Measurements from ENCODE around the gene PHTF1.
"Not testable (repeated sequence)": the region's sequence is repeated elsewhere in the genome, so short reads cannot be mapped to it uniquely, and the experiment has no call there.

PHTF1 gene

GRCh38 chr1:113777561-113777960, 18.3 kb upstream of the PHTF1 start:
- DNase-seq (ENCODE audit: low spot score): no peak

GRCh38 chr1:113770031-113770430, 10.7 kb upstream of the PHTF1 start:
- DNase-seq (ENCODE audit: low spot score): no peak

- no peak for DNase-seq (ENCODE audit: low spot score)
These were observed 10.3 kb upstream of the PHTF1 start for GRCh38 chr1:113769601-113769970.

GRCh38 chr1:113768916-113769600, 9.8 kb upstream of the PHTF1 start:
- no peak for DNase-seq (ENCODE audit: low spot score)

- DNase-seq (ENCODE audit: low spot score): no peak
These were observed 6.3 kb upstream of the PHTF1 start for GRCh38 chr1:113765306-113766230.

- DNase-seq (ENCODE audit: low spot score): peak; percentile 49
These were observed 4.4 kb upstream of the PHTF1 start for GRCh38 chr1:113763661-113764060.

- DNase-seq (ENCODE audit: low spot score): no peak
These were observed 2.7 kb upstream of the PHTF1 start for GRCh38 chr1:113761937-113762336.

GRCh38 chr1:113760102-113761080, 1.1 kb upstream of the PHTF1 start:
- no peak for DNase-seq (ENCODE audit: low spot score)

- DNase-seq (ENCODE audit: low spot score): peak; percentile 60
These were observed 504 bp downstream of the PHTF1 start for GRCh38 chr1:113758631-113759332.

GRCh38 chr1:113756461-113756860, 2.8 kb downstream of the PHTF1 start:
- DNase-seq (ENCODE audit: low spot score): no peak

GRCh38 chr1:113753333-113753732, 6.0 kb downstream of the PHTF1 start:
- DNase-seq (ENCODE audit: low spot score): not testable (repeated sequence)

GRCh38 chr1:113751516-113751915, 7.8 kb downstream of the PHTF1 start:
- DNase-seq (ENCODE audit: low spot score): no peak

- DNase-seq (ENCODE audit: low spot score): no peak
These were observed 8.2 kb downstream of the PHTF1 start for GRCh38 chr1:113751114-113751513.

- no peak for DNase-seq (ENCODE audit: low spot score)
These were observed 9.9 kb downstream of the PHTF1 start for GRCh38 chr1:113749402-113749801.

- no peak for DNase-seq (ENCODE audit: low spot score)
These were observed 11.9 kb downstream of the PHTF1 start for GRCh38 chr1:113747376-113747775.

GRCh38 chr1:113745425-113745824, 13.9 kb downstream of the PHTF1 start:
- no peak for DNase-seq (ENCODE audit: low spot score)

- DNase-seq (ENCODE audit: low spot score): no peak
These were observed 15.2 kb downstream of the PHTF1 start for GRCh38 chr1:113744114-113744513.

- DNase-seq (ENCODE audit: low spot score): no peak
These were observed 16.8 kb downstream of the PHTF1 start for GRCh38 chr1:113742515-113742914.

GRCh38 chr1:113734357-113735055, 24.8 kb downstream of the PHTF1 start:
- DNase-seq (ENCODE audit: low spot score): no peak

- no peak for DNase-seq (ENCODE audit: low spot score)
These were observed 26.5 kb downstream of the PHTF1 start for GRCh38 chr1:113732802-113733201.

GRCh38 chr1:113721010-113721409, 38.3 kb downstream of the PHTF1 start:
- DNase-seq (ENCODE audit: low spot score): no peak
